ENCODE results near the gene BLTP3A.
"Not testable (repeated sequence)": the region's sequence is repeated elsewhere in the genome, so short reads cannot be mapped to it uniquely, and the experiment has no call there.

BLTP3A gene

DNA sequence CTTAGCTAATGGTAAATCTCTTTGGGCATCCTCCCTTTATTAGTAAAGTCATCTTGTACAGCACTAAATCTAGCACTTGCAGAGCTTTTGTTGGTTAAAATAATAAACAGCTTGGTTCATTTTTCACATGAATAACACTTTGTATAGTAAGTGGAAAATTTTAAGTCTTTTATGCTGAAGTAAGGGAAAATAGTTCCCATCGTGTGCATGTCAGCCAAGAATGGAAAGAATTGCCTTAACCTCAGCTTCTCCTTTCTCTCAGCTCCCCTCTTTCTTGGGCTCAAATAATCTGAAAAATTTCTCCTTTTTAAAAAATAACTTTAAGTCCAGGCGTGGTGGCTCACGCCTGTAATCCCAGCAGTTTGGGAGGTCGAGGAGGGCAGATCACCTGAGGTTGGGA lies 18.0 kb upstream of the BLTP3A start:
- DNase-seq: no peak
- Mint-ChIP-seq H3K4me1 (ENCODE audit: low read depth) (peaks cover 22% of the 10 kb centered on the region), H3K4me3 (no peak overlapping the region), H3K36me3 (ENCODE audit: low read depth) (peaks cover 83% of the 10 kb centered on the region), H3K27me3 (no peaks in the 10 kb centered on the region), H3K9me3 (no peaks in the 10 kb centered on the region), H3K27ac (no peak overlapping the region)

DNA sequence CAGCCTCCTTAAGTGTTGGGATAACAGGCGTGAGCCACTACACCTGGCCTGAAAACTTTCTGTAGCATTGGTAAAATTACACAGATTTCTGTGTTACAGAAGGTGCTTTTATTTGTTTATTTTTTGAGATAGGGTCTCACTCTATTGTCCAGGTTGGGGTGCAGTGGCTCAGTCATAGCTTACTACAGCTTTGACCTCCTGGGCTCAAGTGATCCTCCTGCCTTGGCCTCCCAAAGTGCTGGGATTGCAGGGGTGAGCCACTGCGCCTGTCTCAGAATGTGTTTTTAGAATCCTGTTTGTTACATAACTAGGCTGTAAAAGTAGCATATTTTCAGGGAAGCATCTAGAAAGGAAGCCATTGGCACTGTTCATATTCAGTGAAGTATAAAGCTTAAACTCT lies 16.9 kb upstream of the BLTP3A start:
- H3K4me3 Mint-ChIP-seq: no peak overlapping the region
- peaks cover 79% of the 10 kb centered on the region for H3K36me3 Mint-ChIP-seq (ENCODE audit: low read depth)

DNA sequence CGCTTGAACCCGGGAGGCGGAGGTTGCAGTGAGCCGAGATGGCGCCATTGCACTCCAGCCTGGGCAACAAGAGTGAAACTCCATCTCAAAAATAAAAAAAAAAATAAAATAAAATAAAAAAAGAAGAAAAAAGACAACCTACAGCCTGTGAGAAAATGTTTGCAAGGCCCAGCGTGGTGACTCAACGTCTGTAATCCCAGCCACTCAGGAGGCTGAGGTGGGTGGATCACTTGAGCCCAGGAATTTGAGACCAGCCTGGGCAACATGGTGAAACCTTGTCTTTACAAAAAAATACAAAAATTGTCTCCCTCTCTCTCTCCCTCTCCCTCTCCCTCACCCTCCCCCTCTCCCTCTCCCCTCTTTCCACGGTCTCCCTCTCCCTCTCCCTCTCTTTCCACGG lies 6.5 kb upstream of the BLTP3A start:
- not testable (repeated sequence) for H3K9me3 Mint-ChIP-seq; H3K27ac Mint-ChIP-seq; H3K27me3 Mint-ChIP-seq; H3K4me1 Mint-ChIP-seq (ENCODE audit: low read depth); DNase-seq; H3K36me3 Mint-ChIP-seq (ENCODE audit: low read depth); H3K4me3 Mint-ChIP-seq

More for the DNA sequence above, 16.9 kb upstream of the BLTP3A start:
- H3K27ac Mint-ChIP-seq: no peak overlapping the region
- H3K9me3 Mint-ChIP-seq: no peaks in the 10 kb centered on the region
- no peaks in the 10 kb centered on the region for H3K27me3 Mint-ChIP-seq
- no peak for DNase-seq
- H3K4me1 Mint-ChIP-seq (ENCODE audit: low read depth): peaks cover 18% of the 10 kb centered on the region

- not testable (repeated sequence) for H3K36me3 Mint-ChIP-seq (ENCODE audit: low read depth); DNase-seq; H3K4me3 Mint-ChIP-seq; H3K27me3 Mint-ChIP-seq; H3K9me3 Mint-ChIP-seq; H3K27ac Mint-ChIP-seq; H3K4me1 Mint-ChIP-seq (ENCODE audit: low read depth)
These were observed 4.7 kb upstream of the BLTP3A start for GRCh38 chr6:34787152-34787551.

GRCh38 chr6:34788111-34788510 lies 3.8 kb upstream of the BLTP3A start:
- H3K9me3 Mint-ChIP-seq: no peaks in the 10 kb centered on the region
- peaks cover 10% of the 10 kb centered on the region for H3K4me1 Mint-ChIP-seq (ENCODE audit: low read depth)

GRCh38 chr6:34791164-34791700 lies 651 bp upstream of the BLTP3A start:
- H3K4me1 Mint-ChIP-seq (ENCODE audit: low read depth): peaks cover 19% of the 10 kb centered on the region
- peak overlapping the region; percentile 92 for H3K27ac Mint-ChIP-seq
- no peaks in the 10 kb centered on the region for H3K9me3 Mint-ChIP-seq
- peak overlapping the region; percentile 95 for H3K4me3 Mint-ChIP-seq
- no peaks in the 10 kb centered on the region for H3K27me3 Mint-ChIP-seq
- H3K36me3 Mint-ChIP-seq (ENCODE audit: low read depth): peaks cover 13% of the 10 kb centered on the region
- DNase-seq: no peak

More at GRCh38 chr6:34788111-34788510, 3.8 kb upstream of the BLTP3A start:
- DNase-seq: no peak
- no peak overlapping the region for H3K27ac Mint-ChIP-seq
- no peaks in the 10 kb centered on the region for H3K27me3 Mint-ChIP-seq
- H3K36me3 Mint-ChIP-seq (ENCODE audit: low read depth): peaks cover 12% of the 10 kb centered on the region
- H3K4me3 Mint-ChIP-seq: no peak overlapping the region

DNA sequence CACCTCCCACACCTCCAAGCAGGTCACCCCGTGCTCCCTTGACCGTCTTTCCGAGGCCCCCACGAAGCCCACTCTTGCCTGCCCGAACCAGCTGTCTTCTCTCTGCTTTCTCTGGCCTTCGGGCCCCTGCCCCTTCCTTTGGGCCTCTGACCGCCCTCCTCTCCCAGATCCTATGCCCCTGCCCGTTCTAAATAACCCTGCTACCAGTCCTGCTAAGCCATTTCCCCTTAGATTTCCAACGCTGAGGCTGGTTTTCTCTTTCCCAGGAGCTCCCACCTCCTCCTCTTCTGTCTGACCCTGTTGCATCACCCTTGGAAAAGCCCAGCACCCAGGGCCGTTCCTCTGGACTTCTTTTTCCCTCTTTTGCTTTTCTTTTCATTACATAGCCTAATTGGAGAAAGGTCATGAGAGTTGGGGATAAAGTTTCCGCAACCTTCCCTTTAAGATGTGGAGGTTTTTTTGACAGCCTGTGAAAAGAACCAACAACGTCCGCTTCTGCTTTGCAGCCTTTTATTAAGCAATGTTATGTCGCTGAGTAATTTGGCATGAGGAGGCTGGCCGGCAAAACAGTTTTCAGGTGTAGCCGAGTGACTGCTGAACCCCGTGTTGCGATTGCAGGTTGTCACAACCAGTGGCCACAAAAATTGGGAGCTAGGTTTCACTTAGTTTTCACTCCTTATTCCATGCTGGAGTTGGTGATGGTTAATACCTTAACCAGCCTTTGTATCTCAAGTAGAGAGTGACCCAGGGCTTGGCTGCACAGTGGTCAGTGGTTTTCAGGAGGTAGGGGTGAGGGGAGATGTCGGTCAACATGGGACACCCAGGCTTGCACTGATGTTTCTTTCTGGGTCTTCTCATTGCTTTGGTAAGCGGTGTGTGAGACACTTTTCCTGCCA lies 970 bp downstream of the BLTP3A start:
- H3K4me1 Mint-ChIP-seq (ENCODE audit: low read depth): peaks cover 19% of the 10 kb centered on the region
- no peaks in the 10 kb centered on the region for H3K9me3 Mint-ChIP-seq
- peak overlapping the region; percentile 92 for H3K27ac Mint-ChIP-seq
- DNase-seq: peak; percentile 35
- H3K36me3 Mint-ChIP-seq (ENCODE audit: low read depth): peaks cover 13% of the 10 kb centered on the region
- peak overlapping the region; percentile 95 for H3K4me3 Mint-ChIP-seq
- H3K27me3 Mint-ChIP-seq: no peaks in the 10 kb centered on the region

GRCh38 chr6:34793877-34794276 lies 2.0 kb downstream of the BLTP3A start:
- no peak for DNase-seq
- Mint-ChIP-seq H3K9me3 (no peaks in the 10 kb centered on the region), H3K27ac (peak overlapping the region; percentile 26), H3K36me3 (ENCODE audit: low read depth) (peaks cover 13% of the 10 kb centered on the region), H3K27me3 (no peaks in the 10 kb centered on the region), H3K4me1 (ENCODE audit: low read depth) (peaks cover 19% of the 10 kb centered on the region), H3K4me3 (peak overlapping the region; percentile 95)

DNA sequence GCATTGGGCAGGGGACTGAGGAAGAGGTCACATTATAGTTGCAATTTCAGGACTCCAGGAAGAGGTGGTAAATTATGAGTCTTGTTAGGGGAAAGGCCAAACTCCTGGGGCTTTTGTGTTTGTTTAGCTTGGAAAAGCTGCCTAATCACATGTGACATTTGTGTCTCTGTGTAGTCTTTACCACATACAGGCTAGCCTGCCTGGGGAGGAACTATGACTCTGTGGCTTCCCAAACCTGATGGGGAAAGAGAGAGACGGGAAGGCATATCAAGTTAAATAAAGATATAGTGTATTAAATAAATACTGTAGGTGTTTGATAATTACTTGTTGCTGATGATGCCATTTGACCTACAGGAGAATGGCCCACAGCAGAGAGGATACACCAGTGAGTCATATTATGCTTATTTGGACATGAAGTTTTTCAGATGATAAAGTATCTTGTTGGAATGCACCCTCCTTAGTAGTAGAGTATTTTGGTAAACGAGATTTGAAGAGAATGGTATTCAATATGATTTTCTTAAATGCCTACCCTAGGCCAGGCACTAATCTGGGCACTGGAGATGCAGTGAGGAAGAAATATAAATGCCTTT lies 4.0 kb downstream of the BLTP3A start:
- DNase-seq: no peak
- peaks cover 13% of the 10 kb centered on the region for H3K36me3 Mint-ChIP-seq (ENCODE audit: low read depth)
- peaks cover 17% of the 10 kb centered on the region for H3K4me1 Mint-ChIP-seq (ENCODE audit: low read depth)
- no peaks in the 10 kb centered on the region for H3K27me3 Mint-ChIP-seq
- H3K9me3 Mint-ChIP-seq: no peaks in the 10 kb centered on the region
- no peak overlapping the region for H3K27ac Mint-ChIP-seq
- H3K4me3 Mint-ChIP-seq: no peak overlapping the region

- Mint-ChIP-seq H3K27ac (no peak overlapping the region), H3K9me3 (no peaks in the 10 kb centered on the region), H3K27me3 (no peaks in the 10 kb centered on the region), H3K4me3 (no peak overlapping the region), H3K36me3 (ENCODE audit: low read depth) (peaks cover 2% of the 10 kb centered on the region), H3K4me1 (ENCODE audit: low read depth) (peaks cover 10% of the 10 kb centered on the region)
- DNase-seq: no peak
These were observed 6.2 kb downstream of the BLTP3A start for GRCh38 chr6:34798057-34798456.

- H3K4me3 Mint-ChIP-seq: no peak overlapping the region
- no peaks in the 10 kb centered on the region for H3K36me3 Mint-ChIP-seq (ENCODE audit: low read depth)
- H3K27me3 Mint-ChIP-seq: no peaks in the 10 kb centered on the region
- no peaks in the 10 kb centered on the region for H3K9me3 Mint-ChIP-seq
- no peak overlapping the region for H3K27ac Mint-ChIP-seq
- peaks cover 7% of the 10 kb centered on the region for H3K4me1 Mint-ChIP-seq (ENCODE audit: low read depth)
- no peak for DNase-seq
These were observed 7.7 kb downstream of the BLTP3A start for GRCh38 chr6:34799547-34799946.

DNA sequence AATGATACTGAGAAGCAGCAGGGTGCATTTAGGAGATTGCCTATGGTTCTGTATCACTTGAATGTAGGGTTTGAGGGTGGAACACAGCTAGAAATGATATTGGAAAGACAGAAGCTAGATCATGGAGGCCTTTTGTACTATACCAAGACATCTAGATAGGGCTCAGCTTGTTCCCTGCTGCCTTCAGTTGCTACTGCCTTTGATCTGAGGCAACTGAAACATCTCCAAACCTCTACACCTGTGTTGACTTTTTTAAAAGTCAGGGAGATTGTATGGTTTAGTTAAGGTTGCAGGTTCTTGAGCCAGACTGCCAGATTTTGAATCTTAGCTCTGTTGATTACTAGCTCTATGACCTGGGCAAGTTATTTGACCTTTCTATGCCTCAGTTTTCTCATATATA lies 12.7 kb downstream of the BLTP3A start:
- no peaks in the 10 kb centered on the region for H3K27me3 Mint-ChIP-seq
- H3K4me1 Mint-ChIP-seq (ENCODE audit: low read depth): peaks cover 5% of the 10 kb centered on the region
- no peak for DNase-seq
- H3K36me3 Mint-ChIP-seq (ENCODE audit: low read depth): no peaks in the 10 kb centered on the region
- H3K9me3 Mint-ChIP-seq: no peaks in the 10 kb centered on the region
- H3K4me3 Mint-ChIP-seq: no peak overlapping the region
- no peak overlapping the region for H3K27ac Mint-ChIP-seq

DNA sequence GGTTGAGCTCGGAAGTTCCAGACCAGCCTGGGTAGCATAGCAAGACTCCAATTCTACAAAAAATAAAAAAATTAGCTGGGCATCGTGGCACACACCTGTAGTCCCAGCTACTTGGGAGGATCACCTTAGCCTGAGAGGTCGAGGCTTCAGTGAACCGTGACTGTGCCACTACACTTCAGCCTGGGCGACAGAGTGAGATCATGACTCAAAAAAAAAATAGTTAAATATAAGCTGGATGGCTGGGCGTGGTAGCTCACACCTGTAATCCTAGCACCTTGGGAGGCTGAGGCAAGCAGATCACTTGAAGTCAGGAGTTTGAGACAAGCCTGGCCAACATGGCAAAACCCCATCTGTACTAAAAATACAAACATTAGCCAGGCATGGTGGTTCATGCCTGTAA lies 13.2 kb downstream of the BLTP3A start:
- H3K4me1 Mint-ChIP-seq (ENCODE audit: low read depth); H3K36me3 Mint-ChIP-seq (ENCODE audit: low read depth); H3K27ac Mint-ChIP-seq; DNase-seq; H3K27me3 Mint-ChIP-seq; H3K9me3 Mint-ChIP-seq; H3K4me3 Mint-ChIP-seq: not testable (repeated sequence)

DNA sequence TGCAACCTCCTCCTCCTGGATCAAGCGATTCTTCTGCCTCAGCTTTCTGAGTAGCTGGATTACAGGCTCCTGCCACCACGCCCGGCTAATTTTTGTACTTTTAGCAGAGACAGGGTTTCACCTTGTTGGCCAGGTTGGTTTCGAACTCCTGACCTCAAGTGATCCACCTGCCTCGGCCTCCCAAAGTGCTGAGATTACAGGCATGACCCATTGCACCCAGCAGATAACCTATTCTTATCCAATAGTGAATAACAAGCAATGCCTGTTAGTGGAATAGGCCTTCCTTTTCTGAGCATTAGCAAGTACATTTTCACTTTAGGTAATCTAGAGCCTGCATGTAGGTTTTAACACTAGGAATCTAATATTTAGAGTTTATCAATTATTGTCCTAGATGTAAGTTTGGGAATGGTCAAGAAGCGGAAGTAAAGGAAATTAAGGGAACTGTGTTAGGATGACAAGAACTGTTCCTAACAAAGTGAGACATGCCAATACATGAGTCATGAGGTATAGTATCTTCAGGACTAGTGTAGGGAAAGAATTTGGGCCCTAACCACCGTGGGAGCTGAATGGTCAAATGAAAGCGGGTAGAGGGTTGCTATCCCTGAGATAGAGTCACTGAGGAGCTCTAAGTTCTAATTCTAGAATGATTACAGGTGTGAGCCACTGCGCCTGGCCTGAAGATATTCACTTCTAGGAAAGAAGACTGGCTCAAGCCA lies 15.0 kb downstream of the BLTP3A start:
- Mint-ChIP-seq H3K36me3 (ENCODE audit: low read depth) (no peaks in the 10 kb centered on the region), H3K4me1 (ENCODE audit: low read depth) (peaks cover 22% of the 10 kb centered on the region), H3K27me3 (no peaks in the 10 kb centered on the region), H3K4me3 (no peak overlapping the region), H3K27ac (no peak overlapping the region), H3K9me3 (no peaks in the 10 kb centered on the region)
- no peak for DNase-seq
